Muscle of leg (tissue), 11 donors: ENCODE results near the gene CNTN4. TPM values are rescaled to one million over a fixed set of nuclear protein-coding genes. Genes with fewer than 3 reads are reported as not detected.
"Not testable (repeated sequence)": the region's sequence is repeated elsewhere in the genome, so short reads cannot be mapped to it uniquely, and the experiment has no call there.

ENCODE experiments used
- DNase-seq: peaks from one replicate; pipeline ENCODE4 v3.0.0; 2013
- H3K27ac ChIP-seq: one replicate; pipeline ENCODE4 v1.5.1; 2013; ENCODE audit warnings: mild to moderate bottlenecking, low read length, control low read depth
- H3K27me3 ChIP-seq: one replicate; pipeline ENCODE4 v1.6.1; 2013; ENCODE audit warnings: low read length; ENCODE audit not compliant: control insufficient read depth, insufficient read depth
- H3K36me3 ChIP-seq: one replicate; pipeline ENCODE4 v1.6.1; 2013; ENCODE audit warnings: low read length; ENCODE audit not compliant: control insufficient read depth, insufficient read depth
- H3K4me1 ChIP-seq: one replicate; pipeline ENCODE4 v1.6.1; 2013; ENCODE audit warnings: low read length; ENCODE audit not compliant: control insufficient read depth, insufficient read depth
- H3K4me3 ChIP-seq: one replicate; pipeline ENCODE4 v1.5.1; 2013; ENCODE audit warnings: low read length, control low read depth
- H3K9me3 ChIP-seq: replicated peaks from 2 replicates; pipeline ENCODE4 v1.6.1; 2013; ENCODE audit warnings: low read depth, low read length; ENCODE audit not compliant: control insufficient read depth
- WGBS: methylation state at CpG from one replicate; pipeline ENCODE4 v1.1.5; 2013; ENCODE audit warnings: missing lambda C conversion rate; ENCODE audit not compliant: insufficient coverage; 5-methylcytosine and 5-hydroxymethylcytosine counted together
- polyA plus RNA-seq, 8 donors: library from polyadenylated mRNA; unstranded; fragments of 120-200 nt; gene quantifications; one replicate each; pipeline versions ENCODE4 v1.2.1 to v1.2.3, GENCODE V29; 2013; ENCODE audit warnings: inconsistent platforms in 1 of 8, low replicate concordance in 1 of 8; ENCODE audit not compliant: insufficient read length in 8 of 8, insufficient read depth in 1 of 8
- total RNA-seq: library from RNA; stranded (reverse); fragments of 120-200 nt; gene quantifications from one replicate; pipeline ENCODE4 v1.2.4, GENCODE V29; 2013

Gene CNTN4
- total and polyA plus RNA-seq, 9 donors = 3.0 to 16.3 (median 5.9) TPM

- WGBS = no CpG with 5 or more reads among the region's 5 CpGs
Observed at GRCh38 chr3:2820982-2821381, 722.3 kb downstream of the CNTN4 start.

GRCh38 chr3:2822611-2823010, 723.9 kb downstream of the CNTN4 start:
- Histone ChIP-seq H3K36me3 (no peaks in the 10 kb centered on the region), H3K4me1 (no peaks in the 10 kb centered on the region), H3K27ac (no peak overlapping the region), H3K27me3 (no peaks in the 10 kb centered on the region), H3K9me3 (no peaks in the 10 kb centered on the region), H3K4me3 (no peak overlapping the region)
- DNase-seq = no peak
- WGBS = no CpG with 5 or more reads among the region's 5 CpGs

More at GRCh38 chr3:2820982-2821381, 722.3 kb downstream of the CNTN4 start:
- not testable (repeated sequence) for H3K4me1 ChIP-seq, DNase-seq, H3K4me3 ChIP-seq, H3K9me3 ChIP-seq, H3K27me3 ChIP-seq, H3K27ac ChIP-seq, H3K36me3 ChIP-seq

- Histone ChIP-seq H3K4me3 (no peak overlapping the region), H3K27me3 (no peaks in the 10 kb centered on the region), H3K27ac (no peak overlapping the region), H3K9me3 (no peaks in the 10 kb centered on the region), H3K4me1 (no peaks in the 10 kb centered on the region), H3K36me3 (no peaks in the 10 kb centered on the region)
- DNase-seq = no peak
- WGBS = 78% methylated on average over 3 of the region's 5 CpGs
Observed at GRCh38 chr3:2823031-2823430, 724.4 kb downstream of the CNTN4 start.

GRCh38 chr3:2823437-2824211, 725.0 kb downstream of the CNTN4 start:
- Histone ChIP-seq H3K36me3 (no peaks in the 10 kb centered on the region), H3K4me1 (no peaks in the 10 kb centered on the region), H3K27me3 (no peaks in the 10 kb centered on the region), H3K9me3 (no peaks in the 10 kb centered on the region), H3K27ac (no peak overlapping the region), H3K4me3 (no peak overlapping the region)
- 100% methylated on average over 1 of the region's 8 CpGs for WGBS
- DNase-seq = no peak

- Histone ChIP-seq H3K27ac (no peak overlapping the region), H3K9me3 (no peaks in the 10 kb centered on the region), H3K27me3 (no peaks in the 10 kb centered on the region), H3K4me3 (no peak overlapping the region), H3K36me3 (no peaks in the 10 kb centered on the region), H3K4me1 (no peaks in the 10 kb centered on the region)
- 89% methylated on average over 3 of the region's 4 CpGs for WGBS
- no peak for DNase-seq
Observed at GRCh38 chr3:2826036-2826435, 727.4 kb downstream of the CNTN4 start.

GRCh38 chr3:2826453-2826852, 727.8 kb downstream of the CNTN4 start:
- H3K9me3 ChIP-seq = no peaks in the 10 kb centered on the region
- 77% methylated on average over 2 of the region's 3 CpGs for WGBS

GRCh38 chr3:2837239-2837638, 738.6 kb downstream of the CNTN4 start:
- Histone ChIP-seq H3K27me3 (no peaks in the 10 kb centered on the region), H3K36me3 (no peaks in the 10 kb centered on the region), H3K27ac (no peak overlapping the region), H3K9me3 (no peaks in the 10 kb centered on the region), H3K4me3 (no peak overlapping the region), H3K4me1 (no peaks in the 10 kb centered on the region)
- 75% methylated on average over 1 of the region's 6 CpGs for WGBS
- DNase-seq = no peak

More at GRCh38 chr3:2826453-2826852, 727.8 kb downstream of the CNTN4 start:
- no peak for DNase-seq
- Histone ChIP-seq H3K4me3 (no peak overlapping the region), H3K4me1 (no peaks in the 10 kb centered on the region), H3K27ac (no peak overlapping the region), H3K36me3 (no peaks in the 10 kb centered on the region), H3K27me3 (no peaks in the 10 kb centered on the region)

GRCh38 chr3:2837910-2838309, 739.2 kb downstream of the CNTN4 start:
- no peaks in the 10 kb centered on the region for H3K36me3 ChIP-seq
- no CpG with 5 or more reads among the region's 4 CpGs for WGBS
- H3K27ac ChIP-seq = no peak overlapping the region
- no peaks in the 10 kb centered on the region for H3K27me3 ChIP-seq
- H3K9me3 ChIP-seq = no peaks in the 10 kb centered on the region
- no peak for DNase-seq
- H3K4me1 ChIP-seq = no peaks in the 10 kb centered on the region
- H3K4me3 ChIP-seq = no peak overlapping the region

GRCh38 chr3:2838546-2839157, 740.0 kb downstream of the CNTN4 start:
- 14% methylated on average over 1 of the region's 6 CpGs for WGBS

GRCh38 chr3:2839876-2840275, 741.2 kb downstream of the CNTN4 start:
- DNase-seq = peak; percentile 86
- Histone ChIP-seq H3K27me3 (no peaks in the 10 kb centered on the region), H3K4me3 (no peak overlapping the region), H3K27ac (no peak overlapping the region), H3K9me3 (no peaks in the 10 kb centered on the region), H3K36me3 (no peaks in the 10 kb centered on the region), H3K4me1 (no peaks in the 10 kb centered on the region)
- 38% methylated on average over 1 of the region's 3 CpGs for WGBS

More at GRCh38 chr3:2838546-2839157, 740.0 kb downstream of the CNTN4 start:
- Histone ChIP-seq H3K27ac (no peak overlapping the region), H3K27me3 (no peaks in the 10 kb centered on the region), H3K9me3 (no peaks in the 10 kb centered on the region), H3K4me3 (no peak overlapping the region), H3K36me3 (no peaks in the 10 kb centered on the region), H3K4me1 (no peaks in the 10 kb centered on the region)
- DNase-seq = peak; percentile 55
